NCI-H82 (cell line): ENCODE data around the gene SERPINB7.

Source experiments
- DNase-seq: peaks from one replicate; lab custom pipeline; 2025; lab: John Stamatoyannopoulos, UW

SERPINB7 gene

DNA sequence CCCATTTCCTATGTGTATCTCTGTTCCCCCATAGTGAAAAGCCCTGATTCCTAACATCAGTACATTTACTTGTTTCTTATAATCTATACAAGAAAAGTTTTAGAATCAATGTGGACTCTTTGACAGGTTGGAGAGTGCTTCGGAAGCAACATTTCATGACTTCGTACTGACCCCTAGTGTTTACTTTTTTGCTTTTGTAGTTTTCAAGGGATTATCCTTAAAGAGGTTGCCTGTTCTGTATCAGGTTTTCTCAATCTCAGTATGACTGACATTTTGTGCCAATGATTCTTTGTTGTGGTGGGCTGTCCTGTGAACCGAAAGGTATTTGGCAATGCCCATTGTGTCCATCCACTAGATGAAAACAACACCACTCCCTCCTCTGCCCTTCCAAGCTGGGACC is 69.0 kb downstream of the SERPINB7 start:
- DNase-seq: peak; percentile 61

DNA sequence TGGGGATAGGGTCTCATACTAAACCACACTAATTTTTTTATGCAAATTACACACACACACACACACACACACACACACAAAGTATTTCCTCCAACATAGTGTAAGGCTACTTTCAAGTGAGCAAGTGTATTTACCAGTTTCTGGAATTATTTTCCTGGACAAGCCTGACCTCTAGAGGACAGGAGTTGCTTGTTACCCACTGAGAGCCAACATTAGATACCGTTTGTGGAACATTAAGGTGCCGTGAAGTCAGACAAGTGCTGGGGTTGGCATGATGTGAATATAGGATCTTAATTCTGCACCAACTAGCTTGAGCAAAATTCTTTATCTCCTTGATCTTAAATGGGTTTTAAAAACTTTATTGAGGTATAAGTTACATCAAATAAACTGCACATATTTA is 72.9 kb downstream of the SERPINB7 start:
- DNase-seq: peak; percentile 71

DNA sequence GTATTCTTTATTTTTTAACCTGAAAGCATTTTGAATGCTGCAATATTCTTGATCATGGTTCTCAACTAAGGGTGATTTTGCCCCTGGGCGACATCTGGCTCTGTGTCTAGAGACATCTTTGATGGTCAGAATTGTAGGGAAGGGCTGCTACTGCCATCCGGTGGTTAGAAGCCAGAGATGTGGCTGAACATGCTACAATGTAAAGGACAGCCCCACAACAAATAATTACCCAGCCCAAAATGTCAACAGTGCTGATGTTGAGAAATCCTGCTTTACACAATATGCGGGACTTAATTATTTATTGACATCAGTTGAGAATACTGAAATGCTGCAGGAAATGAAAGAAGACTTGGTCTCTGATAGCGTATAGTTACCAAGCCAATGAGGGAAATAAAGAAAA is 74.8 kb downstream of the SERPINB7 start:
- DNase-seq: peak; percentile 63

- DNase-seq: no peak
These were observed 75.4 kb downstream of the SERPINB7 start for GRCh38 chr18:63850636-63851035.
